ENCODE measurements around the gene FOXN3. TPM values are rescaled to one million over a fixed set of nuclear protein-coding genes. Genes with fewer than 3 reads are reported as not detected.

Gene FOXN3
- total RNA-seq, 1 donor from 2014 or later, result 31.8 TPM

DNA sequence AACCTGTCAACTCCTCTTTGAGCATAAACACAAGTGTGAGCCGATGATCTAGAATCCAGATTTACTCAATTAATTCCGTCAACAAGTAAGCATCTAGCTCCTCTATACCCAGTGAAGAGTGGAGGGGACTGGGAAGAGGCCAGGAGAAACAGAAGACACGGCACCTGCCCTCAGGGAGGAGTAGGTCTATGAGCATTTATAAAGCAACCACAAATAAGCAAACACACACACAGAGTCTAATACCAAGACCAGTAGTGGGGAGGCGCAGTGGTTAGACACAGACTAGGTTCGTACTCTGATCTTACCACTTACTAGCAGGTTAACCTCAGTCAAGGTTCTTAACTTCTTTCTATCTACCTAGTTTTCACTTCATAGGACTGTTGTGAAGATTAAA is 5.9 kb upstream of the FOXN3 start:
- H3K9ac ChIP-seq (ENCODE audit: low read depth in 1 of 3, low read length in 3 of 3), result no peak overlapping the region
- peaks cover 10 to 19% (median 13%) of the 10 kb centered on the region in 3 donors for H3K4me1 ChIP-seq (ENCODE audit: control insufficient read depth in 3 of 3, insufficient read depth in 3 of 3, low read length in 3 of 3)
- peak overlapping the region; percentile 26 for H3K27ac ChIP-seq (ENCODE audit: low read depth, low read length)
- no peak overlapping the region for H3K4me3 ChIP-seq (ENCODE audit: low read length in 3 of 3)
- no peaks in the 10 kb centered on the region for H3K9me3 ChIP-seq (ENCODE audit: control insufficient read depth in 3 of 3, low read length in 3 of 3)
- H3K27me3 ChIP-seq (ENCODE audit: control insufficient read depth in 3 of 3, insufficient read depth in 3 of 3, low read length in 3 of 3), result no peaks in the 10 kb centered on the region
- peaks cover 0 to 2% (median 0%) of the 10 kb centered on the region in 3 donors for H3K36me3 ChIP-seq (ENCODE audit: control insufficient read depth in 3 of 3, insufficient read depth in 3 of 3, low read length in 3 of 3)

DNA sequence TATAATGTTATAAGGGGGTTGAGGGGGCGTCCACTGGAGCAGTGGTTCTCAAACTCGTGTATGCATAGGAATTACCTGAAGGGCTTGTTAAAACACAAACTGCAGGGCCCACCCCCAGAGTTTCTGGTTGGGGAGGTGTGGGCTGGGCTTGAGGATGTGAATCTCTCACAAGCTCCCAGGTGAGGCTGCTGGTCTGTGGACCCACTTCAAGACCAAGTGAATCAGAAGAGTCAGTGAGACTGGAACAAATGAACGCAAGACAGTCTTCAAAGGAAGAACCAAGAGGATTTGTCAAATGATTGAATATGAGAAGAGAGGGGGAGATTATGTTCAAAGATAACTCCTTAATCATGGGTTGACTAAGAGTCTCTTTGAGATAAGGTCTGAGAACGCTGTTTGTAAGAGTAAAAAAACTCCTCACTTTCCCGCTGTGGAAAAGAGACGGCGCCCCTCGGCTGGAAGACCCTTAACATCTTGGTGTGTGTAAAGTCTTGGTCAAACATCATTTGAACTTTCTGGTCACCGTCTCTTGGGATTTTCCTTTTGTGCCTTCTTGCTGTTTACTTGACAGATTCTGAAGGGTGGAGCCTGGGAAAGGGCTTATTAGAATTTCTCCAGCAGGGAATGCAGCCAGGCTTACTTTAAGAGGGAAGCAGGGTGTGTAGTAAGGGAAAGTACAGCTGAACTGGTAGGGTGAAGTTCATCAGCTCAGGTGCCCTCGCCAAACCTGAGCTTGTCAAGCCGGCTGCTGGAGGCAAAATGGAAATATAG is 5.3 kb upstream of the FOXN3 start:
- peak overlapping the region; percentile 26 for H3K27ac ChIP-seq (ENCODE audit: low read depth, low read length)

DNA sequence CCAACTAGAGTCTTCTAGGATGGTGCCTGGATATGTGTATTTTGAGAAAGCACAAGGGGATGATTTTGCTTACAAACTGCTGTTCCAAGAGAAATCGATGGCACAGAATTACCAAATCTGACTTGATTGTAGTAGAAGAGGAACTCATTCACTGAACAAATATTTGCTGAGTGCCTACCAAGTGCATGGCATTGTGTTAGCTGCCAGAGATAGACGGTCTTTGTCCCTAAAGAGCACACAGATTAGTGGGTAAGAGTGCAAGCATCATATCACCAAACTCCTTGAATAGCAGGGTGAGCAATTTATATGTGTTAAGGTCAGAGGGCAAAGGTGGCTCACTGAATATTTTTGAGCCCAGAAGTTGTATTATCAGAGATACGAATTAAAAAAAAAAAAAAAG is 3.5 kb upstream of the FOXN3 start:
- Histone ChIP-seq H3K27ac (ENCODE audit: low read depth, low read length) (no peak overlapping the region), H3K4me1 (ENCODE audit: control insufficient read depth in 3 of 3, insufficient read depth in 3 of 3, low read length in 3 of 3) (peaks cover 13 to 24% (median 18%) of the 10 kb centered on the region in 3 donors), H3K27me3 (ENCODE audit: control insufficient read depth in 3 of 3, insufficient read depth in 3 of 3, low read length in 3 of 3) (no peaks in the 10 kb centered on the region)

More for the DNA sequence above, 5.3 kb upstream of the FOXN3 start:
- peaks cover 0 to 2% (median 0%) of the 10 kb centered on the region in 3 donors for H3K36me3 ChIP-seq (ENCODE audit: control insufficient read depth in 3 of 3, insufficient read depth in 3 of 3, low read length in 3 of 3)
- H3K9me3 ChIP-seq (ENCODE audit: control insufficient read depth in 3 of 3, low read length in 3 of 3), result no peaks in the 10 kb centered on the region
- no peak overlapping the region for H3K9ac ChIP-seq (ENCODE audit: low read depth in 1 of 3, low read length in 3 of 3)
- peaks cover 13 to 24% (median 18%) of the 10 kb centered on the region in 3 donors for H3K4me1 ChIP-seq (ENCODE audit: control insufficient read depth in 3 of 3, insufficient read depth in 3 of 3, low read length in 3 of 3)
- no peak overlapping the region for H3K4me3 ChIP-seq (ENCODE audit: low read length in 3 of 3)
- no peaks in the 10 kb centered on the region for H3K27me3 ChIP-seq (ENCODE audit: control insufficient read depth in 3 of 3, insufficient read depth in 3 of 3, low read length in 3 of 3)

DNA sequence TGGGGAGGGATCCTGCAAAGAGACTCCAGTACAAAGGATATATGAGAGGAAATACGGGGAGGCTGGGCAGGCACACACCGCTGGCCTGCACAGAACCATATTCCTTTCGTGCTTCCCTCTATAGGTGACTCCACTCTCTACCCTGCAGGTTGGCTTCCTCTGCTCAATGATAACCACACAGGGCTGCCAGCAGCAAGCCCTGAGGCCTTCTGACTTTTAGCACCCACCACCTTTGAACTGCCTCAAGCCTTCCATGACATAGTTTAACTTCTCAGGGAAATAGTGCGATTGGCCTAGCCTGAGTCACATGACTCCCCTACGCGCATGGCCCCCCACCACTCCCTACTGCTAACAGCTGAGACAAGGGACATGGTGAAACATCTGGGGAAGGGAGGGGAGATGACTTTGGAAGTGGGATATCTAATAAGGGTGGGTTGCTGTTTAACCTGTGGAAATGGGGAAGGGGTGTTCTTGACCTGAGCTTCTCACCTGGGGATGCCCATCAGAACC is 3.0 kb upstream of the FOXN3 start:
- H3K36me3 ChIP-seq (ENCODE audit: control insufficient read depth in 3 of 3, insufficient read depth in 3 of 3, low read length in 3 of 3), result peaks cover 0 to 2% (median 0%) of the 10 kb centered on the region in 3 donors
- no peaks in the 10 kb centered on the region for H3K27me3 ChIP-seq (ENCODE audit: control insufficient read depth in 3 of 3, insufficient read depth in 3 of 3, low read length in 3 of 3)
- no peak overlapping the region for H3K27ac ChIP-seq (ENCODE audit: low read depth, low read length)
- no peaks in the 10 kb centered on the region for H3K9me3 ChIP-seq (ENCODE audit: control insufficient read depth in 3 of 3, low read length in 3 of 3)
- no peak overlapping the region for H3K4me3 ChIP-seq (ENCODE audit: low read length in 3 of 3)
- H3K9ac ChIP-seq (ENCODE audit: low read depth in 1 of 3, low read length in 3 of 3), result no peak overlapping the region
- peaks cover 16 to 27% (median 22%) of the 10 kb centered on the region in 3 donors for H3K4me1 ChIP-seq (ENCODE audit: control insufficient read depth in 3 of 3, insufficient read depth in 3 of 3, low read length in 3 of 3)

More for the DNA sequence above, 3.5 kb upstream of the FOXN3 start:
- no peak overlapping the region for H3K9ac ChIP-seq (ENCODE audit: low read depth in 1 of 3, low read length in 3 of 3)
- H3K9me3 ChIP-seq (ENCODE audit: control insufficient read depth in 3 of 3, low read length in 3 of 3), result no peaks in the 10 kb centered on the region
- no peak overlapping the region for H3K4me3 ChIP-seq (ENCODE audit: low read length in 3 of 3)
- H3K36me3 ChIP-seq (ENCODE audit: control insufficient read depth in 3 of 3, insufficient read depth in 3 of 3, low read length in 3 of 3), result peaks cover 0 to 2% (median 0%) of the 10 kb centered on the region in 3 donors

DNA sequence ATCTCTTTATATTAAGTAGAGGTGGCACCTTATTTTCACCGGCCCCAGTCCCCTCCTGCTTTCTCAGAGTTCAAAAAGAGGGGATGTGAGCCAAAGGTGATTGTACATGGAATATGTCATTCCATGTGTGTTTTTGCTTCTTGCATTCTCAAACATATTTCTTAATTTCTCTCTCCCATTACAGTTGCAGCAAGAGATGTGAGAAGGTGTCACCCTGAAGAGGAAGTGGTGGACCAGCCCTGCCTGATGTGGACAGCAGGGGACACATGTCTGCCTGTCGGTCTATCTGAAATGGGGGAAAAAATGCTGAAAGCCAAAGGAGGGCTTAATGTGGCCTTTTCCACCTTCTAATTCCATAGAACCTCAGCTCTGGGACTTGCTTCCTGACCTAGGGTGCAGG is 1.9 kb upstream of the FOXN3 start:
- H3K9me3 ChIP-seq (ENCODE audit: control insufficient read depth in 3 of 3, low read length in 3 of 3), result no peaks in the 10 kb centered on the region
- H3K4me3 ChIP-seq (ENCODE audit: low read length in 3 of 3), result peak overlapping the region in 1 of 3 donors; percentile 2
- H3K36me3 ChIP-seq (ENCODE audit: control insufficient read depth in 3 of 3, insufficient read depth in 3 of 3, low read length in 3 of 3), result peaks cover 0 to 2% (median 0%) of the 10 kb centered on the region in 3 donors
- no peak overlapping the region for H3K9ac ChIP-seq (ENCODE audit: low read depth in 1 of 3, low read length in 3 of 3)
- H3K4me1 ChIP-seq (ENCODE audit: control insufficient read depth in 3 of 3, insufficient read depth in 3 of 3, low read length in 3 of 3), result peaks cover 22 to 29% (median 26%) of the 10 kb centered on the region in 3 donors
- no peaks in the 10 kb centered on the region for H3K27me3 ChIP-seq (ENCODE audit: control insufficient read depth in 3 of 3, insufficient read depth in 3 of 3, low read length in 3 of 3)
- no peak overlapping the region for H3K27ac ChIP-seq (ENCODE audit: low read depth, low read length)

DNA sequence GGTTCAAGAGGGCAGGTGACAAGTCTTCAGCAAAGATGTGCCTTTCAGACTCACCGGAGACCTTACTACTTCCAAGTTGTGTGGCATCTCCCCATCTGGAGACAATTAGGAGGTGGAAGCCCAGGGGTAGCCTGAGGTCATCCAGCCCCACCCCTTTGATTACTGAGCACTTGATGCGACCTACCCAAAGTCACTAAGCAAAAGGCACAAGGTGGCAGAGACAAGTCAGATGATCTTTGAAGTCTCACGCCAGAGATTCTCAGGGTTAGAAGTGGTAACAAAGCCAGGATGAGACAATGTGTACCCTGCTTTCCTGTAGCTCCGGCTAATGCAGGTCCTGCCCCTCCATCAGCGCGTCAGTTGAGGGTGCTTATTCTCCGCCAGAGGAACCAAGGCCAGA is 1.4 kb upstream of the FOXN3 start:
- Histone ChIP-seq H3K4me3 (ENCODE audit: low read length in 3 of 3) (peak overlapping the region in 2 of 3 donors; percentile 3 to 31), H3K9ac (ENCODE audit: low read depth in 1 of 3, low read length in 3 of 3) (peak overlapping the region; percentile 90 to 98 (median 93)), H3K27me3 (ENCODE audit: control insufficient read depth in 3 of 3, insufficient read depth in 3 of 3, low read length in 3 of 3) (no peaks in the 10 kb centered on the region), H3K27ac (ENCODE audit: low read depth, low read length) (peak overlapping the region; percentile 98), H3K36me3 (ENCODE audit: control insufficient read depth in 3 of 3, insufficient read depth in 3 of 3, low read length in 3 of 3) (peaks cover 0 to 2% (median 0%) of the 10 kb centered on the region in 3 donors), H3K4me1 (ENCODE audit: control insufficient read depth in 3 of 3, insufficient read depth in 3 of 3, low read length in 3 of 3) (peaks cover 22 to 29% (median 26%) of the 10 kb centered on the region in 3 donors), H3K9me3 (ENCODE audit: control insufficient read depth in 3 of 3, low read length in 3 of 3) (no peaks in the 10 kb centered on the region)

DNA sequence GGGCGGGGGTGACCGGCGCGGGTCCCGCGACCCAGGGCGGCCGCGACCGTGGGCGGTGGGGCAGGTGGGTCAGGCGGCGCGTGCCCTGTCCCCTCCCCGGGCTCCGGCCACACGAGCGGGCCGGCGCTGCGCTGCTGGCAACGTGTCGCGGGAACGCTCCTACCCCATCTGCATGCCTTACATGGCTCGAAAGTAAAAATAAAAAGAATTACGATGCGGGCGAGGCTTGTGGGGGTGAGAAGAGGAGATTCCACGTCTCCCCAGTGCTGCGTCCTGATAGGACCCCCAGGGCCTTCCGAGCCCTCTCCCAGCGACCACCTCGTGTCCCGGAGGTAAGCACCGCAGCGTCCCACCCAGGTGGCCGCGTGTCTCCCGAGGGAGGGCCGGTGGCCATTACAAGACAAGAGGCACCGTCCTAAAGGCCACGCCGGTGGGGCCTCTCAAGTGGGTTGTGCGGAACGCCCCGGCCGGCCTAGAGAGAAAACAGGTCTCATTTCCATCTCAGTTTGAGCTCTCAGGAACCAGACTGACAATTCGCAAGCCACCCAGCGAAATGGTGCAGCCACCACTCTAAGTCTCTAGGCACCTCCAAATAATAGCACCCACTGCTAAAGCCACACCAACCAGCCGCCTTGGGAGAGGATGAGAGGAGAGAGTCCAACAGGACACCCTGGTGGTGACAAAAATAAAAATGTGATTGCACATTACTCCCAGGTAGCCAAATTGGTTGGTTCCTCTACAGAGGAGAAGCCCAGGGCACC is 612 bp upstream of the FOXN3 start:
- Histone ChIP-seq H3K9ac (ENCODE audit: low read depth in 1 of 3, low read length in 3 of 3) (peak overlapping the region; percentile 90 to 98 (median 93)), H3K27me3 (ENCODE audit: control insufficient read depth in 3 of 3, insufficient read depth in 3 of 3, low read length in 3 of 3) (no peaks in the 10 kb centered on the region), H3K27ac (ENCODE audit: low read depth, low read length) (peak overlapping the region; percentile 98), H3K36me3 (ENCODE audit: control insufficient read depth in 3 of 3, insufficient read depth in 3 of 3, low read length in 3 of 3) (peaks cover 0 to 2% (median 0%) of the 10 kb centered on the region in 3 donors), H3K9me3 (ENCODE audit: control insufficient read depth in 3 of 3, low read length in 3 of 3) (no peaks in the 10 kb centered on the region), H3K4me3 (ENCODE audit: low read length in 3 of 3) (peak overlapping the region; percentile 88 to 92 (median 91)), H3K4me1 (ENCODE audit: control insufficient read depth in 3 of 3, insufficient read depth in 3 of 3, low read length in 3 of 3) (peaks cover 20 to 31% (median 22%) of the 10 kb centered on the region in 3 donors)

DNA sequence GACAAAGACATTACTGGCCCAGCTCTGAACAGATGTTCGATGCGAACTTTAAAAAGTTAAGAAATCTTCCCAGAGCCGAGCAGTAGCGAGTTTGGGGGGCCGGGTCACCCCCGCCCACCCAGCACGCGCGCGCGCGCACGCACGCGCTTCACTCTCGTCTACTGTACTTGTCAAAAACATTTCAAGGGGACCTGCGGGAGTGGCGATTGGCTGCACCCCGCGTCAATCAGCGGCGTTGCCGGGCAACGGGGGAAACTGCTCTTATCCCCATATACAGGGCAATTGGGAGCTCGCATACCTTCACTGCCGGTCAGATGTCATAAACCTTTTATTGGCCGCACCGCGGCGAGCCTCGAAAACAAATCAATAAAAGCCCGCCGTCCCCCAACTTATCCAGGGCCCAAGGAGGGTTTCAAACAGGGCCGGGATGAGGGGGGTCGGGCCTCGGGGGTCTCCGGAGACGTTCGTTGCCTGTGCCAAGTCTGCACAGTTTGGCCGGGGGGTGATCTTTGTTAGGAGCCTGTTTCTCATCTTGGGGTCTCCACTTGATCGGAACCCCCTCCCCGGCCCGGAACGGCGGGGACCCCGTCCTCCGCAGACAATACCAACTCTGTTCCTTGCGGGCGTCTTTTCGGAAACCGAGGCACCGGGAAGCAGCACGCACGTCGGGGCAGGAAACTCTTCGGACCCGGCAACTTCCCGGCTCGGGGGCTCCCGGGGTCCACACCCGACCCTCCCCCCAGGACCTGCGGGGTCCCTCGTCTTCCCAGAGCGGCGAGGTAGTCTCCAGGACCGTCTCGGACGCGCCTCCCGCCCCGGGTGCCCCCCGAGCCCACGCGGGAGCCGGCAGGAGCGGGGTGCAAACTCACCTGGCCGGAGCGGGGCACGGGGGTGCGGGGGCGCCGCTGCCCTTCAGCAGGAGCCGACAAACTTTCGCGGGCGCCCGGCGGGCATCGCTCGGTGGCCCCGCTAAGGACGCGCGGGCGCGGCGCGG is 734 bp downstream of the FOXN3 start:
- Histone ChIP-seq H3K27ac (ENCODE audit: low read depth, low read length) (peak overlapping the region; percentile 98), H3K27me3 (ENCODE audit: control insufficient read depth in 3 of 3, insufficient read depth in 3 of 3, low read length in 3 of 3) (no peaks in the 10 kb centered on the region), H3K9ac (ENCODE audit: low read depth in 1 of 3, low read length in 3 of 3) (peak overlapping the region; percentile 91 to 95 (median 93)), H3K4me1 (ENCODE audit: control insufficient read depth in 3 of 3, insufficient read depth in 3 of 3, low read length in 3 of 3) (peaks cover 20 to 31% (median 21%) of the 10 kb centered on the region in 3 donors), H3K4me3 (ENCODE audit: low read length in 3 of 3) (peak overlapping the region; percentile 81 to 87 (median 87)), H3K36me3 (ENCODE audit: control insufficient read depth in 3 of 3, insufficient read depth in 3 of 3, low read length in 3 of 3) (peaks cover 5 to 8% (median 6%) of the 10 kb centered on the region in 3 donors), H3K9me3 (ENCODE audit: control insufficient read depth in 3 of 3, low read length in 3 of 3) (no peaks in the 10 kb centered on the region)

DNA sequence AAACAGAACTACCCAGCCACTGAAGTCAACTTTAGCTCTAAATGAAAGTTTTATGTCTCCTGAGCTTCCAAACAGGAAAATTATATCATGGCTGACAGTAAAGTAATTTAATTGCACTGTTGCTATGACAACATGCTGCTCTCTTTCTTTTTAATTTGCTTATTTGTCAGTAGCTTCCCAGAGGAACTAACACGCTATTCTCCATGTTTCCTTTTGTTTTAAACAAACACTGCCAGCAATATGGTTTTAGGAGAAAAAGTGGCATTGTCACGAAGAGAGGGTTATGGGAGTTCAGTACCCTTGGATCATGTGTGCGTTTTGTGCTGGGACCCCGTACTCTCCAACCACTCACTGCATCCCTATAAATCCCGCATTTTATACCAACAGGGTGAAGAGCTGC is 1.9 kb downstream of the FOXN3 start:
- Histone ChIP-seq H3K27me3 (ENCODE audit: control insufficient read depth in 3 of 3, insufficient read depth in 3 of 3, low read length in 3 of 3) (no peaks in the 10 kb centered on the region), H3K9ac (ENCODE audit: low read depth in 1 of 3, low read length in 3 of 3) (peak overlapping the region; percentile 34 to 95 (median 91)), H3K9me3 (ENCODE audit: control insufficient read depth in 3 of 3, low read length in 3 of 3) (no peaks in the 10 kb centered on the region), H3K4me1 (ENCODE audit: control insufficient read depth in 3 of 3, insufficient read depth in 3 of 3, low read length in 3 of 3) (peaks cover 25 to 35% (median 28%) of the 10 kb centered on the region in 3 donors), H3K4me3 (ENCODE audit: low read length in 3 of 3) (peak overlapping the region in 1 of 3 donors; percentile 81), H3K27ac (ENCODE audit: low read depth, low read length) (peak overlapping the region; percentile 98), H3K36me3 (ENCODE audit: control insufficient read depth in 3 of 3, insufficient read depth in 3 of 3, low read length in 3 of 3) (peaks cover 5 to 11% (median 9%) of the 10 kb centered on the region in 3 donors)
